ENCODE data around the gene SCARB1.
"Not testable (repeated sequence)": the region's sequence is repeated elsewhere in the genome, so short reads cannot be mapped to it uniquely, and the experiment has no call there.

The SCARB1 gene

GRCh38 chr12:124863416-124864325, at the start of gene SCARB1:
TSS of gene SCARB1 (minus strand) at chr12:124863864. CDS start at chr12:124863720, 144 bp downstream.
- no peak within 1 kb of the TSS for H3K27ac ChIP-seq
- no peak for DNase-seq (ENCODE audit: low read depth, low spot score)

- peak overlapping the region; percentile 99 for H3K27ac ChIP-seq
- DNase-seq (ENCODE audit: low read depth, low spot score), result not testable (repeated sequence)
These were observed 49.0 kb upstream of the SCARB1 start for GRCh38 chr12:124912529-124913287.

DNA sequence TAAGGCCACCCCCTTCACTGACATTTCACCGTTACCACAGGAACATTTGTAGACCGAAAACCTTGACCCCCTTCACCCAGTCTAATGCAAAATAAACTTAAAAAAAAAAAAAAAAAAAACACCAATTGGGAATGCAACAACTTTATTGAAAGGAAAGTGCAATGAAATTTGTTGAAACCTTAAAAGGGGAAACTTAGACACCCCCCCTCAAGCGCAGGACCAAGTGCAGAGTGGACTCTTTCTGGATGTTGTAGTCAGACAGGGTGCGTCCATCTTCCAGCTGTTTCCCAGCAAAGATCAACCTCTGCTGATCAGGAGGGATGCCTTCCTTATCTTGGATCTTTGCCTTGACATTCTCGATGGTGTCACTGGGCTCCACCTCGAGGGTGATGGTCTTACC, 47.9 kb upstream of the SCARB1 start:
- DNase-seq (ENCODE audit: low read depth, low spot score), result not testable (repeated sequence)

DNA sequence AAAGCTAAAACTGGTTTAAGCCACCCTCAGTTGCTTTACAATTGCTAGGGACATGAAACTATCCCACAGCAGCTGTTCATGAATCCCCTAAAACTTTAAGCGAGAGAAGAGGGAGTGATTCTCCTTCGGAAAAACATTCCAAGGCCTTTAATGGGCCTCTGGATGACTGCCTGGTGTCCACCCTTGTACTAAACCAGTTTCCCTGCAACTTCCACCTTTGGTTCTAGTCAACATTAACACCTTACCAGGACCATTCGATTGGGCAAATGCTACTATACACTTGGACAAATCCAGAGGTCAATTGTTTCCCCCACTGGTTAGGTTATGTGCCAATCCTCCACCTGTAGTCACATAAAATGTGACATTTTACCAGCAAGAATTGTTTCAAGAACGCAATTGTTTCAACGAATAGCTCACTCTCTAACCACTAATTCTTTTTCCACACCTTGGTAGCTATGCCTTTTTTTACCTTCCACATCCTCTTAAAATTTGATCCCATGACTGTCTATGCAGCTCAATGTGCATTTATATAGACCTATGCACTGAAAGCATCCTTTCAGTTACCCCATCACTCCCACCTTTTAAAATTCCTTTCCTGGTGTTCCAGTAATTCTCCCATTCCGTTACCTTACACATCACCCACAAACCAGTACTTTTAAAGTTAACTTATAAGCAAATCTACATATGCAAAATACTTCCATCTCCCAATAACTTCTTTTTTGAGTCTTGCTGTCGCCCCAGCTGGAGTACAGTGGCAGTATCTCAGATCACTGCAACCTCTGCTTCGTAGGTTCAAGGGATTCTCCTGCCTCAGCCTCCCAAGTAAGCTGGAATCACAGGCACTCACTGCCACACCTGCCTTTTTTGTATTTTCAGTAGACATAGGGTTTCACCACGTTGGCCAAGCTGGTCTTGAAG, 47.2 kb upstream of the SCARB1 start:
- H3K27ac ChIP-seq, result peak overlapping the region; percentile 67
- no peak for DNase-seq (ENCODE audit: low read depth, low spot score)

More for the DNA sequence above, 47.9 kb upstream of the SCARB1 start:
- peak overlapping the region; percentile 67 for H3K27ac ChIP-seq

DNA sequence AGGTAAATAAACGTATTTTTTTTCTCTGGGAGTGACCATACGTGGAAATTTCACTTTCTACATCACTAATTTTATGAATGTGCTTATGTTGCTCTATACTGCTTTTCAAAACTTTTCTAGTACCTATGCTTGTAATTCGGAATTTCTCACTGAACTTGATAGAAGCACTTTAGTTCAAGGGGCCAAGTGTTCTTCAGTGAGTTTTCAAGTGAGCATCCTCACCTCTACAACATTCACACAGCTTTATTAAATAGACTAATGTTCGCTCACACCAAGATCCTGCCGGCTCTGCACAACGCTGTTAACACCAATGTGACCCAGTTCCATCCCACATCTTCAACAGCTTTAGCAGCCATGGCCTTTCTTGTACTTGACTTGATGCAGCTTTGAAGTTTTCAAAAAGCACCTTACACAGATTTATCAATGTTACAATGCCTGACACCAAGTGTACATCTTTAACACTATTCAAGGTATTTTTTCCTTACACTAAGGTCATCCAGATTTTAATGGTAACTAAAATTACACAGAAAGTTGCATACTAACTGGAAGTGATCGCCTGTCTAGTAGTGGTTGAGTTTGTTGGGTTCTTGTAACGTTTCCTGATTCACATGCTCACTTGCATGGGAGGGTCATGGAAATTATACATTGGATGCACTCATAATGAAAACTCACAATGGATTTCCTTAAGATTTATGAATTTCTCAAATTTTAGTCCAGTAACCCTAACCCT, 46.3 kb upstream of the SCARB1 start:
- no peak for DNase-seq (ENCODE audit: low read depth, low spot score)
- peak overlapping the region; percentile 67 for H3K27ac ChIP-seq

- peak overlapping the region; percentile 22 for H3K27ac ChIP-seq
- peak; percentile 76 for DNase-seq (ENCODE audit: low read depth, low spot score)
These were observed 43.1 kb upstream of the SCARB1 start for GRCh38 chr12:124906606-124907261.

DNA sequence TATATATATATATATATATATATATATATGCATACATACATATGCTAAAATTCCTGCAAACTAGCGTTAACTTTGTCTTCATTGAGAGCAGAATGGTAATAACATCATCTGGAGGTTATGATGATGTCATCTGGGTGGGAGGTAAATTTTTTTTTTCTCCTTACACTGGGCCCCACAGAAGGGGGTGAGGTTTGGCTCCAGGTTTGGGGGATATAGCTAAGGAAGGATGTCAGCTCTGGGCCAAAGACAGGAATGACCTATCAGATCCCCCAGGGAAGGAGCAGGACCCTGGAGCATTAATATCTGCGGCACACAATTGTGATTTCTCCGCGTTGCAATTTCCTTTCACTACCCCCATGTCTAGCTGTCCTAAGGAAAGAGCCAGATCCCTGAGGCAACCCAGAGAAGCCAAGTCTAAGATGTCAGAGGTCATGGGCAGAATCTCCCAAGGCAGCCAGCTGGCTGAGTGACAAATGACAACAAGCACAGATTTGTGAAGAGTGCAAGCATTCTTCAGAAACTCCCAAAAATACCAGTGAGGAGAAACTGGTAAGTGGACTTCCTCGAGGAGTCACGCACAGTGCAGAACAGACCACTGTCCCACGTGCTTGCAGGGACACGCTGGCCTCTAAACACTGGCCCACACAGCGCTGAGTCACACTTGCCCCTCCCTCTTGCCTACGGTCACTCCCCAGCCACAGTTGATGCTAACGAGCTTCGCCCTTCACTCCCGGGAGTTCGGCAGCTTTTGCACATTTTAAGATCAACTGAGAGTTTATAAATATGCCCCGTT, 40.8 kb upstream of the SCARB1 start:
- DNase-seq (ENCODE audit: low read depth, low spot score), result no peak
- H3K27ac ChIP-seq, result peak overlapping the region; percentile 56

DNA sequence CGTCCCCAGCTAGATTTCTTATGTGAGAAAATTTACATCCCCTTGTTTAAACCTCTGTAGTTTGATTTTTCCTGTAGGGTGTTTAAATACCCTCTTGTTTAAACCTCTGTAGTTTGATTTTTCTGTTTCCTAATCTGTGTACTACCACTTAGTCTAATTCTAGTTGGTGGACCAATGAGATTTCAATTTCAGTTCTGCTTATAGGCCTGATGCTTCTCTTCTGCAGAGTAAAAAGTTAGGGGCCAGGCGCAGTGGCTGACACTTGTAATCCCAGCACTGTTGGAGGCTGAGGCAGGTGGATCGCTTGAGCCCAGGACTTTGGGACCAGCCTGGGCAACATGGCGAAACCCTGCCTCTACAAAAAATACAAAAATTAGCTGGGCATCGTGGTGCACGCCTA, 39.3 kb upstream of the SCARB1 start:
- DNase-seq (ENCODE audit: low read depth, low spot score), result no peak
- H3K27ac ChIP-seq, result no peak overlapping the region

GRCh38 chr12:124901003-124901402, 37.3 kb upstream of the SCARB1 start:
- no peak overlapping the region for H3K27ac ChIP-seq
- DNase-seq (ENCODE audit: low read depth, low spot score), result no peak

DNA sequence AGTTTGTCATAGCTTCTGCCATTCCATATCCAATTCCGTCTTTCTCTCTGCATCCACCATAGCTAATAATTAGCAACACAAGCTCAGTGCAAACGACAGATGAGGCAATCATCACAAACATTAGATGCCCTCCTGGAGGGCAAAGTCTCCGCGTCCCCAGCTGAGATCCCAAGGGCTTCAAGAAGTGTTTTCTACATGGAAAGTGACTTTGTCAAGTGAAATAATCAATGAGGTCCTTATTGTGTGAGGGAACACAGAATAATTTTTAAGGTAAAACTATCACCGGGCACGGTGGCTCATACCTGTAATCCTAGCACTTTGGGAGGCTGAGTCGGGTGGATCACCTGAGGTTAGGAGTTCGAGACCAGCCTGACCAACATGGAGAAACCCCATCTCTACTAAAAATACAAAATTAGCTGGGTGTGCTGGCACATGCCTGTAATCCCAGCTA, 36.7 kb upstream of the SCARB1 start:
- H3K27ac ChIP-seq; DNase-seq (ENCODE audit: low read depth, low spot score): not testable (repeated sequence)

DNA sequence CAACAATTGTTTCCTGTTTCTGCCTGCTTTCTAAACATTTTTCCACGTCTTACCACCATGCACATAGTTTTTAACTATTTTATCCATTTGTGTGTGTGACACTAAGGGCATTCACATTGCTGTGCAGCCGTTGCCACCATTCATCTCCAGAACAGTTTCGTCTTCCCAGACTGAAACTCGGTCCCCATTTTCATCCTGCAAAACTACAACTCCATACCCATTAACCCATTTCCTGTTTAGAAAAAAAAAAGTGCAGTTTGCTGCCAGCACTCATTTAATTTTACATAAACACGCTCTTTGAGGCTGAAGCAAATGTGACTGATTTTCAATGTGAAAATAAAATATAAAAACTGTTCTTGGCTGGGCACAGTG, 35.2 kb upstream of the SCARB1 start:
- H3K27ac ChIP-seq, result no peak overlapping the region
- no peak for DNase-seq (ENCODE audit: low read depth, low spot score)

GRCh38 chr12:124898200-124898922, 34.7 kb upstream of the SCARB1 start:
- no peak overlapping the region for H3K27ac ChIP-seq
- DNase-seq (ENCODE audit: low read depth, low spot score), result no peak

DNA sequence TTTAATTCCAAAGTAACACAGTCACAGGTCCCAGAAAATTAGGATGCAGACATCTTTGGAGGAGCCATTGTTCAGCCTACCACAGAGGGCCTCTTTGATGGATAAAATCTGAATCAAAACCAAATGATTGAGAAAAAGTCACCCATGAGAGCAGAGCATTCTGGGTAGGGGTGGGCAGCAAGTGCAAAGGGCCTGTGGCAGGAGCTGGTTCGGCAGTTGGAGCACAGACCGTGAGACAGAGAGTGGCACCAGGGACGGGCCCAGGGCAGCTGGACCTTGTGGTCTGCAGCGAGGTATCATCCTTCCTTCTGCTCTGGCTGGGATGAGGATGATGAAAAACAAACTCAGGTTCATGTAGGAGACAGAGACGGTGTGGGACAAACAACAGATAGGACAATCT, 32.8 kb upstream of the SCARB1 start:
- no peak overlapping the region for H3K27ac ChIP-seq
- DNase-seq (ENCODE audit: low read depth, low spot score), result no peak

DNA sequence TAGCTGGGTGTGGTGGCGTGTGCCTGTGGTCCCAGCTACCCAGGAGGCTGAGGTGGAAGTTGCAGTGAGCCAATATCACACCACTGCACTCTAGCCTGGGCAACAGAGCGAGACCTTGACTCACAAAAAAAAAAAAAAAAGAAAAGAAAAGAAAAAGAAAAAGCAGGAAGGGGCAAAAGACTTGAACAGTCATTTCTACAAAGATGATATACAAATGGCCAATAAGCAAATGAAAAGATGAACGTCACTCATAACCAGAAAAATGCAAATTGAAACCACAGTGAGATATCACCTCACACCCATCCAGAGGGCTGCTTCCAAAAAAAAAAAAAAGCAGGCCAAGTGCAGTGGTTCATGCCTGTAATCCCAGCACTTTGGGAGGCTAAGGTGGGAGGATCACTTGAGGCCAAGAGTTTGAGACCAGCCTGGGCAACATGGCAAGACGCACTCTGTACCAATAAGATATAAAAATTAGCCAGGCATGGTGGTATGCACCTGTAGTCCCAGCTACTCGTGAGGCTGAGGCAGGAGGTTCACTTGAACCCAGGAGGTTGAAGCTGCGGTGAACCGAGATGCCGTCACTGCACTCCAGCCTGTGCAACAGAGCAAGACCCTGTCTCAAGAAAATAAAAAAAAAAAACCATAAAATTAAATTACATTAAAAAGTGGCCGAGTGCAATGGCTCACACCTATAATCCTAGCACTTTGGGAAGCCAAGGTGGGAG, 30.3 kb upstream of the SCARB1 start:
- no peak overlapping the region for H3K27ac ChIP-seq
- no peak for DNase-seq (ENCODE audit: low read depth, low spot score)

DNA sequence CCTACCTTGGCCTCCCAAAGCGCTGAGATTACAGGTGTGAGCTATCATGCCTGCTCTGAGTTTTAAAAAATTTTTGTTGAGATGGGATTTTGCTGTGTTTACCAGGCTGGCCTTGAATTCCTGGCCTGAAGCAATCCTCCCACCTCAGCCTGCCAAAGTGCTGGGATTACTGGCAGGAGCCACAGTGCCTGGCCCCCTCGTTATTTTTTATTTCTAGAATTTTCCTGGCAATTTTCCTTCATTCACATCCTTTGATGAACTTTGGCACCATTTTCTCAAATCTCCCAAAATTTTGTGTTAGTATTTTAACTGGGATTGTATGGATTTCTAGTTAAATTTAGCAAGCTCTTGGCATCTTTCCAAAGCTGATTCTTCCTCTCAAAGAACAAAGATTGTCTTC, 24.6 kb upstream of the SCARB1 start:
- no peak for DNase-seq (ENCODE audit: low read depth, low spot score)

GRCh38 chr12:124887766-124888165, 24.1 kb upstream of the SCARB1 start:
- H3K27ac ChIP-seq; DNase-seq (ENCODE audit: low read depth, low spot score): not testable (repeated sequence)

More for the DNA sequence above, 24.6 kb upstream of the SCARB1 start:
- H3K27ac ChIP-seq, result no peak overlapping the region

All from epithelial cell of prostate (primary cell).